ENCODE data around the gene IL22RA2. TPM values are rescaled to one million over a fixed set of nuclear protein-coding genes. Genes with fewer than 3 reads are reported as not detected.

Gene IL22RA2
- polyA plus RNA-seq, 1 of the 3 experiments (the other 2 are of a cell fraction), result not detected

DNA sequence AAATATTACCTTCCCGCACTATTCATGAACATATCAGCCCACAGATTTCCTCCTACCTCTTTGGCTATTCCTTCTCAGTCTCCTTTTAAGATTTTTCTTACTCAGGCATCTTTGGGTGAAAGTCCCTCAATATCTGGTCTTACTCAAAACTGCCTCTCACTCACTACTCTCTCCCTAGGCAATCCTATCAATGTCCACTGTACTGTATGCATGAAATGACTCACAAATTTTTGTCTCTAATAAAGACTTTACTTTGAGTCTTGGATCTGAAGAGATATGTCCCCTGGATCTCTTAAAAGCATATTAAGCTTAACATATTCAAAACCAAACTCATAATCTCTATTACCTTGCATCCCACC lies 24.4 kb downstream of the IL22RA2 start:
- Histone ChIP-seq H3K9me3 (no peaks in the 10 kb centered on the region), H3K4me1 (ENCODE audit: control insufficient read depth in 1 of 2, insufficient read depth in 2 of 2, low read depth in 1 of 2, low read length in 1 of 2) (no peaks in the 10 kb centered on the region), H3K9ac (no peak overlapping the region), H2AFZ (ENCODE audit: low read depth) (no peak overlapping the region), H3K27me3 (ENCODE audit: insufficient read depth) (no peaks in the 10 kb centered on the region), H3K9me2 (no peaks in the 10 kb centered on the region), H3K36me3 (replicated peaks in 1 of 2; ENCODE audit: control insufficient read depth in 1 of 2, insufficient read depth in 2 of 2, low read length in 1 of 2) (no peaks in the 10 kb centered on the region), H3K4me2 (no peak overlapping the region), H3K4me3 (ENCODE audit: low read depth in 2 of 2, low read length in 1 of 2) (no peak overlapping the region), H3K79me2 (ENCODE audit: insufficient read depth) (no peaks in the 10 kb centered on the region), H3K27ac (ENCODE audit: low read depth in 2 of 2, low read length in 1 of 2) (no peak overlapping the region), H3F3A (replicated peaks; ENCODE audit: insufficient read depth) (no peaks in the 10 kb centered on the region), H4K20me1 (ENCODE audit: insufficient read depth) (no peaks in the 10 kb centered on the region)
- CTCF ChIA-PET, result no interaction called here
- 20% methylated on average over 1 of the region's 1 CpG for WGBS (ENCODE audit: low lambda C conversion rate)
- POLR2A ChIA-PET, result no interaction called here
- no peak for DNase-seq
- TF ChIP-seq RFX5 (IDR thresholded peaks at IDR 0.05; ENCODE audit: low read length), result no peak
- no peak for TF ChIP-seq MXI1 (IDR thresholded peaks at IDR 0.05; ENCODE audit: low read depth, low read length)
- TF ChIP-seq, protein P1, sequence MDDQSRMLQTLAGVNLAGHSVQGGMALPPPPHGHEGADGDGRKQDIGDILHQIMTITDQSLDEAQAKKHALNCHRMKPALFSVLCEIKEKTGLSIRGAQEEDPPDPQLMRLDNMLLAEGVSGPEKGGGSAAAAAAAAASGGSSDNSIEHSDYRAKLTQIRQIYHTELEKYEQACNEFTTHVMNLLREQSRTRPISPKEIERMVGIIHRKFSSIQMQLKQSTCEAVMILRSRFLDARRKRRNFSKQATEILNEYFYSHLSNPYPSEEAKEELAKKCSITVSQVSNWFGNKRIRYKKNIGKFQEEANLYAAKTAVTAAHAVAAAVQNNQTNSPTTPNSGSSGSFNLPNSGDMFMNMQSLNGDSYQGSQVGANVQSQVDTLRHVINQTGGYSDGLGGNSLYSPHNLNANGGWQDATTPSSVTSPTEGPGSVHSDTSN (IDR thresholded peaks at IDR 0.05), result no peak
- TF ChIP-seq TEAD4 (IDR thresholded peaks at IDR 0.05; ENCODE audit: borderline replicate concordance, insufficient read depth), result no peak
- no peak for TF ChIP-seq USF2 (IDR thresholded peaks at IDR 0.05; ENCODE audit: borderline replicate concordance, low read depth, low read length)
- TF ChIP-seq EZH2phosphoT487 (IDR thresholded peaks at IDR 0.05; ENCODE audit: borderline replicate concordance, low read depth), result no peak
- TF ChIP-seq CHD2 (IDR thresholded peaks at IDR 0.05; ENCODE audit: low read length, partially characterized antibody), result no peak
- TF ChIP-seq SMC3 (IDR thresholded peaks at IDR 0.05; ENCODE audit: low read depth, low read length), result no peak
- no peak for TF ChIP-seq RCOR1 (IDR thresholded peaks at IDR 0.05; ENCODE audit: low read length)
- no peak for TF ChIP-seq FOXM1 (IDR thresholded peaks at IDR 0.05; ENCODE audit: low read depth)
- TF ChIP-seq TAF1 (IDR thresholded peaks at IDR 0.05; ENCODE audit: borderline replicate concordance, low read depth, low read length), result no peak
- TF ChIP-seq EP300 (IDR thresholded peaks at IDR 0.05; ENCODE audit: borderline replicate concordance in 1 of 2, low read depth in 1 of 2, low read length in 1 of 2), result no peak
- TF ChIP-seq, protein P2, sequence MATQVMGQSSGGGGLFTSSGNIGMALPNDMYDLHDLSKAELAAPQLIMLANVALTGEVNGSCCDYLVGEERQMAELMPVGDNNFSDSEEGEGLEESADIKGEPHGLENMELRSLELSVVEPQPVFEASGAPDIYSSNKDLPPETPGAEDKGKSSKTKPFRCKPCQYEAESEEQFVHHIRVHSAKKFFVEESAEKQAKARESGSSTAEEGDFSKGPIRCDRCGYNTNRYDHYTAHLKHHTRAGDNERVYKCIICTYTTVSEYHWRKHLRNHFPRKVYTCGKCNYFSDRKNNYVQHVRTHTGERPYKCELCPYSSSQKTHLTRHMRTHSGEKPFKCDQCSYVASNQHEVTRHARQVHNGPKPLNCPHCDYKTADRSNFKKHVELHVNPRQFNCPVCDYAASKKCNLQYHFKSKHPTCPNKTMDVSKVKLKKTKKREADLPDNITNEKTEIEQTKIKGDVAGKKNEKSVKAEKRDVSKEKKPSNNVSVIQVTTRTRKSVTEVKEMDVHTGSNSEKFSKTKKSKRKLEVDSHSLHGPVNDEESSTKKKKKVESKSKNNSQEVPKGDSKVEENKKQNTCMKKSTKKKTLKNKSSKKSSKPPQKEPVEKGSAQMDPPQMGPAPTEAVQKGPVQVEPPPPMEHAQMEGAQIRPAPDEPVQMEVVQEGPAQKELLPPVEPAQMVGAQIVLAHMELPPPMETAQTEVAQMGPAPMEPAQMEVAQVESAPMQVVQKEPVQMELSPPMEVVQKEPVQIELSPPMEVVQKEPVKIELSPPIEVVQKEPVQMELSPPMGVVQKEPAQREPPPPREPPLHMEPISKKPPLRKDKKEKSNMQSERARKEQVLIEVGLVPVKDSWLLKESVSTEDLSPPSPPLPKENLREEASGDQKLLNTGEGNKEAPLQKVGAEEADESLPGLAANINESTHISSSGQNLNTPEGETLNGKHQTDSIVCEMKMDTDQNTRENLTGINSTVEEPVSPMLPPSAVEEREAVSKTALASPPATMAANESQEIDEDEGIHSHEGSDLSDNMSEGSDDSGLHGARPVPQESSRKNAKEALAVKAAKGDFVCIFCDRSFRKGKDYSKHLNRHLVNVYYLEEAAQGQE (IDR thresholded peaks at IDR 0.05; ENCODE audit: low read depth, low read length), result no peak
- TF ChIP-seq POLR2AphosphoS5 (IDR thresholded peaks at IDR 0.05; ENCODE audit: low read depth, low read length), result no peak
- TF ChIP-seq ZBTB33 (IDR thresholded peaks at IDR 0.05; ENCODE audit: borderline replicate concordance, low read depth), result no peak
- TF ChIP-seq NRF1 (IDR thresholded peaks at IDR 0.05; ENCODE audit: low read depth, low read length), result no peak
- TF ChIP-seq CTCF (IDR thresholded peaks at IDR 0.05), result no peak
